Ishikawa (cell line): Measurements from ENCODE around the gene RAB3C.

Experiments
- CEBPB ChIP-seq: IDR thresholded peaks from 2 replicates; pipeline ENCODE4 v1.6.1; 2012
- CREB1 ChIP-seq: IDR thresholded peaks from 2 replicates; pipeline ENCODE4 v1.6.1; 2012; ENCODE audit warnings: low read depth
- EGR1 ChIP-seq: IDR thresholded peaks from 2 replicates; pipeline ENCODE4 v1.6.1; 2012
- EP300 ChIP-seq: IDR thresholded peaks from 2 replicates; pipeline ENCODE4 v1.6.1; 2012; ENCODE audit warnings: borderline replicate concordance
- MAX ChIP-seq: IDR thresholded peaks from 2 replicates; pipeline ENCODE4 v1.6.1; 2012
- RAD21 ChIP-seq: IDR thresholded peaks from 2 replicates; pipeline ENCODE4 v1.6.1; 2012; ENCODE audit warnings: low read depth
- TAF1 ChIP-seq: IDR thresholded peaks from 2 replicates; pipeline ENCODE4 v1.6.1; 2012; ENCODE audit warnings: low read depth, mild to moderate bottlenecking
- TCF12 ChIP-seq: IDR thresholded peaks from 2 replicates; pipeline ENCODE4 v1.6.1; 2012; ENCODE audit warnings: low read depth
- YY1 ChIP-seq: IDR thresholded peaks from 2 replicates; pipeline ENCODE4 v1.6.1; 2012; ENCODE audit warnings: low read depth
- ZBTB7A ChIP-seq: IDR thresholded peaks from 2 replicates; pipeline ENCODE4 v1.6.1; 2012; ENCODE audit warnings: low read depth
- TF ChIP-seq, protein P1 (sequence below): IDR thresholded peaks from 2 replicates; pipeline ENCODE4 v1.6.1; 2012; ENCODE audit warnings: low read depth, mild to moderate bottlenecking

- no peak for TF ChIP-seq TAF1
- TF ChIP-seq CREB1: no peak
- TF ChIP-seq MAX: no peak
- no peak for TF ChIP-seq EP300
- TF ChIP-seq, protein P1, sequence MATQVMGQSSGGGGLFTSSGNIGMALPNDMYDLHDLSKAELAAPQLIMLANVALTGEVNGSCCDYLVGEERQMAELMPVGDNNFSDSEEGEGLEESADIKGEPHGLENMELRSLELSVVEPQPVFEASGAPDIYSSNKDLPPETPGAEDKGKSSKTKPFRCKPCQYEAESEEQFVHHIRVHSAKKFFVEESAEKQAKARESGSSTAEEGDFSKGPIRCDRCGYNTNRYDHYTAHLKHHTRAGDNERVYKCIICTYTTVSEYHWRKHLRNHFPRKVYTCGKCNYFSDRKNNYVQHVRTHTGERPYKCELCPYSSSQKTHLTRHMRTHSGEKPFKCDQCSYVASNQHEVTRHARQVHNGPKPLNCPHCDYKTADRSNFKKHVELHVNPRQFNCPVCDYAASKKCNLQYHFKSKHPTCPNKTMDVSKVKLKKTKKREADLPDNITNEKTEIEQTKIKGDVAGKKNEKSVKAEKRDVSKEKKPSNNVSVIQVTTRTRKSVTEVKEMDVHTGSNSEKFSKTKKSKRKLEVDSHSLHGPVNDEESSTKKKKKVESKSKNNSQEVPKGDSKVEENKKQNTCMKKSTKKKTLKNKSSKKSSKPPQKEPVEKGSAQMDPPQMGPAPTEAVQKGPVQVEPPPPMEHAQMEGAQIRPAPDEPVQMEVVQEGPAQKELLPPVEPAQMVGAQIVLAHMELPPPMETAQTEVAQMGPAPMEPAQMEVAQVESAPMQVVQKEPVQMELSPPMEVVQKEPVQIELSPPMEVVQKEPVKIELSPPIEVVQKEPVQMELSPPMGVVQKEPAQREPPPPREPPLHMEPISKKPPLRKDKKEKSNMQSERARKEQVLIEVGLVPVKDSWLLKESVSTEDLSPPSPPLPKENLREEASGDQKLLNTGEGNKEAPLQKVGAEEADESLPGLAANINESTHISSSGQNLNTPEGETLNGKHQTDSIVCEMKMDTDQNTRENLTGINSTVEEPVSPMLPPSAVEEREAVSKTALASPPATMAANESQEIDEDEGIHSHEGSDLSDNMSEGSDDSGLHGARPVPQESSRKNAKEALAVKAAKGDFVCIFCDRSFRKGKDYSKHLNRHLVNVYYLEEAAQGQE: no peak
- no peak for TF ChIP-seq EGR1
- TF ChIP-seq CEBPB: no peak
- no peak for TF ChIP-seq RAD21
- TF ChIP-seq TCF12: no peak
- TF ChIP-seq ZBTB7A: no peak
- TF ChIP-seq YY1: no peak
Measured at GRCh38 chr5:58672521-58672920, 89.6 kb downstream of the RAB3C start.
